ENCODE measurements around the gene PKDCC. TPM values are rescaled to one million over a fixed set of nuclear protein-coding genes. Genes with fewer than 3 reads are reported as not detected.

The PKDCC gene
- total and polyA plus RNA-seq, 2 of the 8 experiments (the other 6 are each of a cell fraction or from before 2014, with no cell fraction given) = 49.9 to 80.1 TPM

- H3K18ac ChIP-seq (ENCODE audit: extremely low read depth, low read length) = no peak overlapping the region
- H3K9me3 ChIP-seq (ENCODE audit: insufficient read depth in 2 of 2, low read depth in 1 of 2, low read length in 1 of 2) = peaks cover 7 to 12% of the 10 kb centered on the region in 2 experiments; a peak in 3 of 4 replicates
- H3K14ac ChIP-seq (ENCODE audit: insufficient read length) = no peak overlapping the region
- no peaks in the 10 kb centered on the region for H3K79me2 ChIP-seq (ENCODE audit: control insufficient read depth in 1 of 2, insufficient read depth in 2 of 2, low read length in 2 of 2)
- H2BK20ac ChIP-seq (ENCODE audit: low read length) = no peak overlapping the region
- no peak overlapping the region for H3K23ac ChIP-seq (ENCODE audit: insufficient read length)
- no peak overlapping the region for H2AFZ ChIP-seq (ENCODE audit: low read length)
- H3K27ac ChIP-seq (ENCODE audit: low read depth, low read length) = no peak overlapping the region
- ChIA-PET CTCF (ENCODE audit: partially characterized antibody) (interaction anchor here (0.7 to 1.4 kb wide), 3 partner anchors 10 to 127 kb away, joined by 3 to 5 read pairs (median 3); no protein-coding TSS in a partner anchor), POLR2A (ENCODE audit: partially characterized antibody) (interaction anchor here (0.9 kb wide), 1 partner anchor 18 kb away, joined by 3 read pairs; no protein-coding TSS in a partner anchor)
- no peak overlapping the region for H2BK15ac ChIP-seq (ENCODE audit: low read length)
- H3K4me3 ChIP-seq (ENCODE audit: extremely low read depth in 1 of 4, insufficient read depth in 2 of 4, low read depth in 3 of 4, low read length in 4 of 4) = no peak overlapping the region
- H3K9ac ChIP-seq (replicated peaks in 1 of 4; ENCODE audit: extremely low read depth in 1 of 4, low read depth in 3 of 4, low read length in 3 of 4) = no peak overlapping the region
- no peak overlapping the region for H2BK12ac ChIP-seq (ENCODE audit: low read depth, low read length)
- no peak overlapping the region for H3K4ac ChIP-seq (replicated peaks; ENCODE audit: insufficient read length, low read depth, low read length)
- H2BK5ac ChIP-seq (ENCODE audit: low read depth, low read length) = no peak overlapping the region
- no peak overlapping the region for H4K5ac ChIP-seq (ENCODE audit: insufficient read length, low read depth, low read length)
- H2BK120ac ChIP-seq (replicated peaks; ENCODE audit: low read depth, low read length) = no peak overlapping the region
- H2AK5ac ChIP-seq (ENCODE audit: low read depth, low read length) = no peak overlapping the region
- no peak overlapping the region for H3K4me2 ChIP-seq (ENCODE audit: insufficient read depth in 1 of 2, low read depth in 2 of 2, low read length in 2 of 2)
- no peaks in the 10 kb centered on the region for H3K4me1 ChIP-seq (replicated peaks in 1 of 4; ENCODE audit: control insufficient read depth in 3 of 4, insufficient read depth in 4 of 4, low read length in 3 of 4)
- no peaks in the 10 kb centered on the region for H4K20me1 ChIP-seq (replicated peaks in 1 of 2; ENCODE audit: control insufficient read depth in 1 of 2, insufficient read depth in 2 of 2, low read length in 2 of 2)
- H3K56ac ChIP-seq (replicated peaks; ENCODE audit: insufficient read length, low read depth, low read length) = no peak overlapping the region
- H3K79me1 ChIP-seq (ENCODE audit: low read depth, low read length) = no peaks in the 10 kb centered on the region
- DNase-seq (ENCODE audit: low read depth in 1 of 2, low spot score in 2 of 2) = no peak
- H3K27me3 ChIP-seq (replicated peaks in 1 of 4; ENCODE audit: control insufficient read depth in 3 of 4, extremely low read depth in 1 of 4, insufficient read depth in 3 of 4, low read length in 3 of 4) = no peaks in the 10 kb centered on the region
- WGBS, 2 experiments (ENCODE audit: extremely low coverage in 1 of 2, insufficient coverage in 1 of 2, insufficient read length in 1 of 2, insufficient replicate concordance in 2 of 2, low coverage in 1 of 2, low lambda C conversion rate in 2 of 2, missing lambda C conversion rate in 1 of 2) = 90% methylated on average over 1 of the region's 1 CpG; no CpG with 5 or more reads in 1 of the 2 experiments
- no peaks in the 10 kb centered on the region for H3K36me3 ChIP-seq (ENCODE audit: control insufficient read depth in 2 of 4, insufficient read depth in 4 of 4, low read length in 3 of 4)
- no peak overlapping the region for H4K91ac ChIP-seq (replicated peaks; ENCODE audit: insufficient read length, low read length)
- TF ChIP-seq JUN (IDR thresholded peaks at IDR 0.05; ENCODE audit: low read depth, low read length) (no peak), POLR2AphosphoS5 (IDR thresholded peaks at IDR 0.05; ENCODE audit: low read depth, low read length) (no peak), RBBP5 (IDR thresholded peaks at IDR 0.05; ENCODE audit: borderline replicate concordance, low read depth, low read length) (no peak), POLR2A (IDR thresholded peaks at IDR 0.05; ENCODE audit: control extremely low read depth in 1 of 2, low read depth in 2 of 2, low read length in 2 of 2) (no peak), RXRA (IDR thresholded peaks at IDR 0.05; ENCODE audit: insufficient read depth, low read depth, low read length) (no peak), RNF2 (IDR thresholded peaks at IDR 0.05; ENCODE audit: borderline replicate concordance, low read depth, low read length, missing control alignments, poor library complexity, severe bottlenecking) (no peak), ATF3 (IDR thresholded peaks at IDR 0.05; ENCODE audit: insufficient read depth, low read depth, low read length) (no peak)
- no peak overlapping the region for H4K8ac ChIP-seq (ENCODE audit: extremely low read depth, insufficient read depth, low read length)
- no peaks in the 10 kb centered on the region for H3K23me2 ChIP-seq (ENCODE audit: low read depth, low read length)
- no peak for FAIRE-seq
These were observed 48.7 kb upstream of the PKDCC start for GRCh38 chr2:41999128-41999480.
